Cerebellar cortex (tissue), 1 donor: ENCODE results near the gene CEACAM5.
"Not testable (repeated sequence)": the region's sequence is repeated elsewhere in the genome, so short reads cannot be mapped to it uniquely, and the experiment has no call there.

Source experiments
- DNase-seq: peaks from one replicate; pipeline ENCODE4 v3.0.0-alpha.2; 2015; ENCODE audit warnings: low spot score

The CEACAM5 gene

GRCh38 chr19:41740415-41741243 is 32.2 kb downstream of the CEACAM5 start:
- DNase-seq: no peak

GRCh38 chr19:41741244-41741554 is 32.8 kb downstream of the CEACAM5 start:
- DNase-seq: no peak

GRCh38 chr19:41744850-41745249 is 36.4 kb downstream of the CEACAM5 start:
- DNase-seq: no peak

GRCh38 chr19:41745756-41746155 is 37.3 kb downstream of the CEACAM5 start:
- DNase-seq: no peak

- DNase-seq: peak; percentile 58
These were observed 38.3 kb downstream of the CEACAM5 start for GRCh38 chr19:41746593-41747227.

- no peak for DNase-seq
These were observed 39.6 kb downstream of the CEACAM5 start for GRCh38 chr19:41748012-41748411.

GRCh38 chr19:41750248-41751134 is 42.1 kb downstream of the CEACAM5 start:
- not testable (repeated sequence) for DNase-seq

GRCh38 chr19:41753159-41753558 is 44.7 kb downstream of the CEACAM5 start:
- peak; percentile 15 for DNase-seq

GRCh38 chr19:41753936-41754529 is 45.6 kb downstream of the CEACAM5 start:
- DNase-seq: peak; percentile 36

- DNase-seq: no peak
These were observed 47.0 kb downstream of the CEACAM5 start, which contains the start of gene CEACAM6 for GRCh38 chr19:41755328-41755913. Gene CEACAM6 (plus strand): TSS chr19:41755530. CDS start chr19:41755639, 109 bp downstream.

GRCh38 chr19:41758846-41759245 is 50.4 kb downstream of the CEACAM5 start:
- peak; percentile 2 for DNase-seq

GRCh38 chr19:41767115-41767514 is 58.7 kb downstream of the CEACAM5 start:
- no peak for DNase-seq

- not testable (repeated sequence) for DNase-seq
These were observed 59.7 kb downstream of the CEACAM5 start for GRCh38 chr19:41768105-41768504.

- DNase-seq: no peak
These were observed 61.2 kb downstream of the CEACAM5 start for GRCh38 chr19:41769608-41770007.

- no peak for DNase-seq
These were observed 63.0 kb downstream of the CEACAM5 start for GRCh38 chr19:41771410-41771809.

GRCh38 chr19:41774515-41774980 is 66.1 kb downstream of the CEACAM5 start:
- no peak for DNase-seq

- no peak for DNase-seq
These were observed 68.3 kb downstream of the CEACAM5 start for GRCh38 chr19:41776700-41777099.
